ENCODE results near the gene GABRA4. TPM values are rescaled to one million over a fixed set of nuclear protein-coding genes. Genes with fewer than 3 reads are reported as not detected.

Gene GABRA4
- not detected in 2 replicates for total RNA-seq (2014; rRNA removed; shearing (Covaris generic))
- not detected in 2 replicates for polyA plus RNA-seq (2015; cell fraction: cytosol; rRNA removed)
- not detected in 2 replicates for polyA plus RNA-seq (2015; cell fraction: nucleus; rRNA removed)

- in situ Hi-C loops (cut with HindIII; ENCODE audit: low pct_unique_long_range_greater_than_20kb, low sequenced_read_pairs): no loop called here
- DNase-seq (ENCODE audit: low read depth, low spot score): no peak
Measured at GRCh38 chr4:46993075-46994006, at the start of gene GABRA4. GABRA4 (minus strand) TSS chr4:46993581; CDS start chr4:46993424, 157 bp downstream.

GRCh38 chr4:47040828-47041227 is 47.4 kb upstream of the GABRA4 start:
- in situ Hi-C loops (cut with HindIII; ENCODE audit: low pct_unique_long_range_greater_than_20kb, low sequenced_read_pairs): no loop called here
- DNase-seq (ENCODE audit: low read depth, low spot score): no peak

- in situ Hi-C loops (cut with HindIII; ENCODE audit: low pct_unique_long_range_greater_than_20kb, low sequenced_read_pairs): no loop called here
Measured at GRCh38 chr4:47038263-47038662, 44.9 kb upstream of the GABRA4 start.

GRCh38 chr4:47032405-47033106 is 39.2 kb upstream of the GABRA4 start:
- DNase-seq (ENCODE audit: low read depth, low spot score): peak; percentile 70
- in situ Hi-C loops (cut with HindIII; ENCODE audit: low pct_unique_long_range_greater_than_20kb, low sequenced_read_pairs): no loop called here

More at GRCh38 chr4:47038263-47038662, 44.9 kb upstream of the GABRA4 start:
- no peak for DNase-seq (ENCODE audit: low read depth, low spot score)

GRCh38 chr4:47031751-47032404 is 38.5 kb upstream of the GABRA4 start:
- no peak for DNase-seq (ENCODE audit: low read depth, low spot score)

GRCh38 chr4:47031011-47031678 is 37.8 kb upstream of the GABRA4 start, which contains the start of gene GABRB1:
GABRB1 (plus strand) TSS chr4:47031567.
- in situ Hi-C loops (cut with HindIII; ENCODE audit: low pct_unique_long_range_greater_than_20kb, low sequenced_read_pairs): no loop called here
- no peak for DNase-seq (ENCODE audit: low read depth, low spot score)

More at GRCh38 chr4:47031751-47032404, 38.5 kb upstream of the GABRA4 start:
- in situ Hi-C loops (cut with HindIII; ENCODE audit: low pct_unique_long_range_greater_than_20kb, low sequenced_read_pairs): no loop called here

GRCh38 chr4:47017494-47017893 is 24.1 kb upstream of the GABRA4 start:
- DNase-seq (ENCODE audit: low read depth, low spot score): no peak
- in situ Hi-C loops (cut with HindIII; ENCODE audit: low pct_unique_long_range_greater_than_20kb, low sequenced_read_pairs): no loop called here

GRCh38 chr4:47017081-47017480 is 23.7 kb upstream of the GABRA4 start:
- in situ Hi-C loops (cut with HindIII; ENCODE audit: low pct_unique_long_range_greater_than_20kb, low sequenced_read_pairs): no loop called here
- DNase-seq (ENCODE audit: low read depth, low spot score): no peak

GRCh38 chr4:47013373-47013772 is 20.0 kb upstream of the GABRA4 start:
- DNase-seq (ENCODE audit: low read depth, low spot score): no peak
- in situ Hi-C loops (cut with HindIII; ENCODE audit: low pct_unique_long_range_greater_than_20kb, low sequenced_read_pairs): no loop called here

GRCh38 chr4:47012676-47013075 is 19.3 kb upstream of the GABRA4 start:
- no peak for DNase-seq (ENCODE audit: low read depth, low spot score)
- in situ Hi-C loops (cut with HindIII; ENCODE audit: low pct_unique_long_range_greater_than_20kb, low sequenced_read_pairs): no loop called here

GRCh38 chr4:47010912-47011446 is 17.6 kb upstream of the GABRA4 start:
- DNase-seq (ENCODE audit: low read depth, low spot score): no peak
- in situ Hi-C loops (cut with HindIII; ENCODE audit: low pct_unique_long_range_greater_than_20kb, low sequenced_read_pairs): no loop called here

- no peak for DNase-seq (ENCODE audit: low read depth, low spot score)
Measured at GRCh38 chr4:47010347-47010911, 17.0 kb upstream of the GABRA4 start.

GRCh38 chr4:47002580-47002979 is 9.2 kb upstream of the GABRA4 start:
- DNase-seq (ENCODE audit: low read depth, low spot score): peak; percentile 23
- in situ Hi-C loops (cut with HindIII; ENCODE audit: low pct_unique_long_range_greater_than_20kb, low sequenced_read_pairs): no loop called here

More at GRCh38 chr4:47010347-47010911, 17.0 kb upstream of the GABRA4 start:
- in situ Hi-C loops (cut with HindIII; ENCODE audit: low pct_unique_long_range_greater_than_20kb, low sequenced_read_pairs): no loop called here

- in situ Hi-C loops (cut with HindIII; ENCODE audit: low pct_unique_long_range_greater_than_20kb, low sequenced_read_pairs): no loop called here
Measured at GRCh38 chr4:47000406-47000805, 7.0 kb upstream of the GABRA4 start.

GRCh38 chr4:46999566-46999965 is 6.2 kb upstream of the GABRA4 start:
- no peak for DNase-seq (ENCODE audit: low read depth, low spot score)
- in situ Hi-C loops (cut with HindIII; ENCODE audit: low pct_unique_long_range_greater_than_20kb, low sequenced_read_pairs): no loop called here

More at GRCh38 chr4:47000406-47000805, 7.0 kb upstream of the GABRA4 start:
- no peak for DNase-seq (ENCODE audit: low read depth, low spot score)

- in situ Hi-C loops (cut with HindIII; ENCODE audit: low pct_unique_long_range_greater_than_20kb, low sequenced_read_pairs): no loop called here
- no peak for DNase-seq (ENCODE audit: low read depth, low spot score)
Measured at GRCh38 chr4:46994007-46994405, 625 bp upstream of the GABRA4 start.

GRCh38 chr4:46992338-46992737 is 1.0 kb downstream of the GABRA4 start:
- in situ Hi-C loops (cut with HindIII; ENCODE audit: low pct_unique_long_range_greater_than_20kb, low sequenced_read_pairs): no loop called here
- no peak for DNase-seq (ENCODE audit: low read depth, low spot score)
